Left ventricle myocardium inferior (tissue), 1 donor: ENCODE results near the gene NBAS. TPM values are rescaled to one million over a fixed set of nuclear protein-coding genes. Genes with fewer than 3 reads are reported as not detected.

Experiments used
- DNase-seq: peaks from one replicate; pipeline ENCODE4 v3.0.0-alpha.2; 2020
- H3K27ac ChIP-seq: fragments of 200-600 bp; replicated peaks from 2 replicates; pipeline ENCODE4 v1.8.0; 2021
- H3K27me3 ChIP-seq: fragments of 200-600 bp; 2 replicates; pipeline ENCODE4 v1.8.0; 2021; ENCODE audit warnings: low read depth
- H3K36me3 ChIP-seq: fragments of 200-600 bp; 2 replicates; pipeline ENCODE4 v1.8.0; 2021
- H3K4me1 ChIP-seq: fragments of 200-600 bp; 2 replicates; pipeline ENCODE4 v1.8.0; 2021
- H3K4me3 ChIP-seq: fragments of 200-600 bp; 2 replicates; pipeline ENCODE4 v1.8.0; 2021; ENCODE audit warnings: mild to moderate bottlenecking, moderate library complexity
- H3K9me3 ChIP-seq: fragments of 200-600 bp; replicated peaks from 2 replicates; pipeline ENCODE4 v1.8.0; 2021
- intact Hi-C: fragments of 100-400 bp; cut with micrococcal nuclease; formaldehyde crosslinking; loops from one replicate; pipeline ENCODE4 v1.11.0; 2022
- total RNA-seq: library from RNA; stranded (reverse); fragmentation: NEBNext Ultra II Directional; extraction: Animal tissue kit (Norgen Biotek cat#: 25700); gene quantifications from one replicate; pipeline ENCODE4 v1.2.1, GENCODE V29; 2021
- TF ChIP-seq, protein P1 (sequence below): fragments of 200-600 bp; IDR thresholded peaks from 2 replicates; pipeline ENCODE4 v1.8.0; 2021; ENCODE audit warnings: antibody characterized with exemption, mild to moderate bottlenecking, borderline replicate concordance
- donor health status: DM: no; HTN: yes; CAD: no; lungs with severe emphysema.

NBAS gene
- total RNA-seq, 1 donor from 2014 or later: 50.6 TPM

- H3K36me3 ChIP-seq: peaks cover 40% of the 10 kb centered on the region
- no peak overlapping the region for H3K27ac ChIP-seq
- no peak for DNase-seq
- no peaks in the 10 kb centered on the region for H3K4me1 ChIP-seq
- TF ChIP-seq, protein P1, sequence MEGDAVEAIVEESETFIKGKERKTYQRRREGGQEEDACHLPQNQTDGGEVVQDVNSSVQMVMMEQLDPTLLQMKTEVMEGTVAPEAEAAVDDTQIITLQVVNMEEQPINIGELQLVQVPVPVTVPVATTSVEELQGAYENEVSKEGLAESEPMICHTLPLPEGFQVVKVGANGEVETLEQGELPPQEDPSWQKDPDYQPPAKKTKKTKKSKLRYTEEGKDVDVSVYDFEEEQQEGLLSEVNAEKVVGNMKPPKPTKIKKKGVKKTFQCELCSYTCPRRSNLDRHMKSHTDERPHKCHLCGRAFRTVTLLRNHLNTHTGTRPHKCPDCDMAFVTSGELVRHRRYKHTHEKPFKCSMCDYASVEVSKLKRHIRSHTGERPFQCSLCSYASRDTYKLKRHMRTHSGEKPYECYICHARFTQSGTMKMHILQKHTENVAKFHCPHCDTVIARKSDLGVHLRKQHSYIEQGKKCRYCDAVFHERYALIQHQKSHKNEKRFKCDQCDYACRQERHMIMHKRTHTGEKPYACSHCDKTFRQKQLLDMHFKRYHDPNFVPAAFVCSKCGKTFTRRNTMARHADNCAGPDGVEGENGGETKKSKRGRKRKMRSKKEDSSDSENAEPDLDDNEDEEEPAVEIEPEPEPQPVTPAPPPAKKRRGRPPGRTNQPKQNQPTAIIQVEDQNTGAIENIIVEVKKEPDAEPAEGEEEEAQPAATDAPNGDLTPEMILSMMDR: no peak
- no peaks in the 10 kb centered on the region for H3K27me3 ChIP-seq
- intact Hi-C loops: no loop called here
- H3K9me3 ChIP-seq: no peaks in the 10 kb centered on the region
- no peak overlapping the region for H3K4me3 ChIP-seq
Observed at GRCh38 chr2:15180379-15180778, 380.8 kb downstream of the NBAS start.

GRCh38 chr2:15178946-15179345 lies 382.2 kb downstream of the NBAS start:
- peaks cover 37% of the 10 kb centered on the region for H3K36me3 ChIP-seq
- DNase-seq: no peak
- TF ChIP-seq, protein P1: no peak

DNA sequence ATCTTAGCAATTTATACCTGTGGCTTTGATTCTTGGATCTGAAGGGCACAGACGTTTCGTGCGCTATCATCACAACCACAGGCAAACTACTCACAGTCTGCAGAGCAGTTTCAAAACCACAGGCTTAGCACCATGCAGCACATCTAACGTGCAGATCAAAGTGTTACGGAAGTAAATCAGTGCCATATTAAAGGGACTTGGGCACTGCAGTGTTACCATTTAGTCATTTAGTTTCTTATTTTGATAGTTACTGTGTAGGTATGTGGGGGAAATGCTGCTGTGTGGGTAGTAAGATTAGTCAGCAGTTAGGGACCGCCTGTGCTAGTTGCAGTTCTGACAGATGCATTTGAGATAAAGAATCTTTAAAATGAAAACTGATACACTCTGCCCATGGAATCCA lies 384.0 kb downstream of the NBAS start:
- TF ChIP-seq, protein P1: no peak
- no peak for DNase-seq
- Histone ChIP-seq H3K4me1 (no peaks in the 10 kb centered on the region), H3K27me3 (no peaks in the 10 kb centered on the region), H3K9me3 (no peaks in the 10 kb centered on the region), H3K4me3 (no peak overlapping the region), H3K36me3 (peaks cover 37% of the 10 kb centered on the region), H3K27ac (no peak overlapping the region)
- intact Hi-C loops: no loop called here

More at GRCh38 chr2:15178946-15179345, 382.2 kb downstream of the NBAS start:
- Histone ChIP-seq H3K4me1 (no peaks in the 10 kb centered on the region), H3K27ac (no peak overlapping the region), H3K27me3 (no peaks in the 10 kb centered on the region), H3K9me3 (no peaks in the 10 kb centered on the region), H3K4me3 (no peak overlapping the region)
- intact Hi-C loops: no loop called here

- Histone ChIP-seq H3K4me1 (no peaks in the 10 kb centered on the region), H3K9me3 (no peaks in the 10 kb centered on the region), H3K4me3 (no peak overlapping the region), H3K36me3 (peaks cover 37% of the 10 kb centered on the region), H3K27me3 (no peaks in the 10 kb centered on the region), H3K27ac (no peak overlapping the region)
- intact Hi-C loops: no loop called here
- TF ChIP-seq, protein P1: no peak
- DNase-seq: no peak
Observed at GRCh38 chr2:15176604-15177003, 384.5 kb downstream of the NBAS start.

DNA sequence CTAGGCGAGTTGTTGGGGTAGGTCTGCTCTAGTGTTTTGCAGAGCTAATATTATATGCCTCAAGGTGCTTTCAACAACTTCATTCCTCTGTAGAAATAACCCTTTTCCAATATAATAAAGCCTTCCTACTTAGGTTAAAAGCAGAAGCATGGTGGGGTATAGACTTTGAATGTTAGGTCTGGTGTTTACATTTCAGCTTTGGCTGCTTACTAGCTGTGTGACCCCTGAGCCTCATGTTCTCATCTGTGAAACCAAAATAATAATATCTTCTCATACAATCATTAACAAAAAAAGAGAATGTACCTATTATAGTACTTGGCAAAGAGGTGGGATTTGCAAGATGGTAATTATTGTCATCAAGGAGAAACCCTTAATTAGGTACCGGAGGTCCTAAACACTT lies 386.6 kb downstream of the NBAS start:
- no peaks in the 10 kb centered on the region for H3K9me3 ChIP-seq
- peaks cover 37% of the 10 kb centered on the region for H3K36me3 ChIP-seq
- no peak overlapping the region for H3K4me3 ChIP-seq
- no peak overlapping the region for H3K27ac ChIP-seq
- no peaks in the 10 kb centered on the region for H3K27me3 ChIP-seq
- no peak for DNase-seq
- H3K4me1 ChIP-seq: peaks cover 6% of the 10 kb centered on the region
- intact Hi-C loops: no loop called here
- TF ChIP-seq, protein P1: no peak

GRCh38 chr2:15173501-15173900 lies 387.6 kb downstream of the NBAS start:
- no peak for DNase-seq
- intact Hi-C loops: no loop called here
- H3K9me3 ChIP-seq: no peaks in the 10 kb centered on the region
- H3K4me3 ChIP-seq: no peak overlapping the region
- H3K27me3 ChIP-seq: no peaks in the 10 kb centered on the region
- no peak overlapping the region for H3K27ac ChIP-seq
- TF ChIP-seq, protein P1: no peak
- peaks cover 7% of the 10 kb centered on the region for H3K4me1 ChIP-seq
- peaks cover 29% of the 10 kb centered on the region for H3K36me3 ChIP-seq
